Raji (cell line): ENCODE measurements around the gene DENND4B.

Source experiments
- POLR2A ChIP-seq: IDR thresholded peaks from 2 replicates; pipeline ENCODE4 v1.6.1; 2011; ENCODE audit warnings: low read depth, low read length, control low read depth; ENCODE audit not compliant: insufficient read depth

Gene DENND4B

GRCh38 chr1:153922076-153922971 lies 24.2 kb downstream of the DENND4B start:
- TF ChIP-seq POLR2A, result no peak

- TF ChIP-seq POLR2A, result no peak
These were observed 24.8 kb downstream of the DENND4B start for GRCh38 chr1:153921803-153922075.

- TF ChIP-seq POLR2A, result no peak
These were observed 25.3 kb downstream of the DENND4B start for GRCh38 chr1:153921080-153921802.

- TF ChIP-seq POLR2A, result no peak
These were observed 26.4 kb downstream of the DENND4B start for GRCh38 chr1:153919876-153920852.

- TF ChIP-seq POLR2A, result no peak
These were observed 30.2 kb downstream of the DENND4B start for GRCh38 chr1:153916297-153916696.

GRCh38 chr1:153912349-153912748 lies 34.2 kb downstream of the DENND4B start:
- TF ChIP-seq POLR2A, result no peak

- no peak for TF ChIP-seq POLR2A
These were observed 38.4 kb downstream of the DENND4B start for GRCh38 chr1:153908071-153908470.

GRCh38 chr1:153907134-153907533 lies 39.4 kb downstream of the DENND4B start:
- no peak for TF ChIP-seq POLR2A

- TF ChIP-seq POLR2A, result no peak
These were observed 40.1 kb downstream of the DENND4B start for GRCh38 chr1:153906396-153906795.

- no peak for TF ChIP-seq POLR2A
These were observed 42.6 kb downstream of the DENND4B start for GRCh38 chr1:153903841-153904455.

- no peak for TF ChIP-seq POLR2A
These were observed 47.0 kb downstream of the DENND4B start for GRCh38 chr1:153899509-153899908.

- no peak for TF ChIP-seq POLR2A
These were observed 58.0 kb downstream of the DENND4B start for GRCh38 chr1:153888533-153888932.

GRCh38 chr1:153886127-153886526 lies 60.4 kb downstream of the DENND4B start:
- no peak for TF ChIP-seq POLR2A

GRCh38 chr1:153883223-153883622 lies 63.3 kb downstream of the DENND4B start:
- TF ChIP-seq POLR2A, result no peak
